ENCODE data around the gene SLC12A4. TPM values are rescaled to one million over a fixed set of nuclear protein-coding genes. Genes with fewer than 3 reads are reported as not detected.

SLC12A4 gene
- total RNA-seq, 1 donor = 79.3 TPM

- peaks cover 21% of the 10 kb centered on the region for H3K4me1 ChIP-seq (ENCODE audit: insufficient read depth, low read length)
- peak overlapping the region; percentile 61 for H3K27ac ChIP-seq (ENCODE audit: low read depth, low read length)
- H3K4me2 ChIP-seq (ENCODE audit: insufficient read depth, low read length) = peak overlapping the region; percentile 91
- TF ChIP-seq CTCF (IDR thresholded peaks at IDR 0.05; ENCODE audit: extremely low read depth, low read depth, low read length) = no peak
- H3K27me3 ChIP-seq (ENCODE audit: insufficient read depth, low read length) = no peaks in the 10 kb centered on the region
- H3K36me3 ChIP-seq (ENCODE audit: insufficient read depth, low read length) = peaks cover 23% of the 10 kb centered on the region
- H3K9me3 ChIP-seq (ENCODE audit: low read depth, low read length) = no peaks in the 10 kb centered on the region
- DNase-seq (ENCODE audit: insufficient read length, low spot score, missing footprints) = peak; percentile 100
- H2AFZ ChIP-seq (ENCODE audit: low read length) = peak overlapping the region; percentile 83
- peaks cover 7% of the 10 kb centered on the region for H4K20me1 ChIP-seq (ENCODE audit: insufficient read depth, low read length)
- peak overlapping the region; percentile 100 for H3K4me3 ChIP-seq (ENCODE audit: insufficient read depth, low read length)
- H3K79me2 ChIP-seq (ENCODE audit: insufficient read depth, low read length) = peaks cover 30% of the 10 kb centered on the region
These were observed 32.9 kb downstream of the SLC12A4 start for GRCh38 chr16:67935402-67936123.

GRCh38 chr16:67935101-67935401 lies 33.4 kb downstream of the SLC12A4 start:
- no peak overlapping the region for H2AFZ ChIP-seq (ENCODE audit: low read length)
- H3K36me3 ChIP-seq (ENCODE audit: insufficient read depth, low read length) = peaks cover 18% of the 10 kb centered on the region
- peaks cover 21% of the 10 kb centered on the region for H3K4me1 ChIP-seq (ENCODE audit: insufficient read depth, low read length)
- H3K4me2 ChIP-seq (ENCODE audit: insufficient read depth, low read length) = peak overlapping the region; percentile 91
- peak overlapping the region; percentile 100 for H3K4me3 ChIP-seq (ENCODE audit: insufficient read depth, low read length)
- H3K79me2 ChIP-seq (ENCODE audit: insufficient read depth, low read length) = peaks cover 25% of the 10 kb centered on the region
- no peaks in the 10 kb centered on the region for H3K27me3 ChIP-seq (ENCODE audit: insufficient read depth, low read length)
- H3K27ac ChIP-seq (ENCODE audit: low read depth, low read length) = peak overlapping the region; percentile 61
- TF ChIP-seq CTCF (IDR thresholded peaks at IDR 0.05; ENCODE audit: extremely low read depth, low read depth, low read length) = no peak
- no peaks in the 10 kb centered on the region for H3K9me3 ChIP-seq (ENCODE audit: low read depth, low read length)
- peaks cover 5% of the 10 kb centered on the region for H4K20me1 ChIP-seq (ENCODE audit: insufficient read depth, low read length)
- peak; percentile 91 for DNase-seq (ENCODE audit: insufficient read length, low spot score, missing footprints)

- TF ChIP-seq CTCF (IDR thresholded peaks at IDR 0.05; ENCODE audit: extremely low read depth, low read depth, low read length) = no peak
- DNase-seq (ENCODE audit: insufficient read length, low spot score, missing footprints) = peak; percentile 88
- H3K4me2 ChIP-seq (ENCODE audit: insufficient read depth, low read length) = peak overlapping the region; percentile 91
- peaks cover 7% of the 10 kb centered on the region for H4K20me1 ChIP-seq (ENCODE audit: insufficient read depth, low read length)
- peaks cover 21% of the 10 kb centered on the region for H3K4me1 ChIP-seq (ENCODE audit: insufficient read depth, low read length)
- peak overlapping the region; percentile 61 for H3K27ac ChIP-seq (ENCODE audit: low read depth, low read length)
- H3K4me3 ChIP-seq (ENCODE audit: insufficient read depth, low read length) = peak overlapping the region; percentile 100
- peaks cover 16% of the 10 kb centered on the region for H3K36me3 ChIP-seq (ENCODE audit: insufficient read depth, low read length)
- H3K27me3 ChIP-seq (ENCODE audit: insufficient read depth, low read length) = no peaks in the 10 kb centered on the region
- no peaks in the 10 kb centered on the region for H3K9me3 ChIP-seq (ENCODE audit: low read depth, low read length)
- peaks cover 20% of the 10 kb centered on the region for H3K79me2 ChIP-seq (ENCODE audit: insufficient read depth, low read length)
- no peak overlapping the region for H2AFZ ChIP-seq (ENCODE audit: low read length)
These were observed 33.9 kb downstream of the SLC12A4 start for GRCh38 chr16:67934306-67935100.

GRCh38 chr16:67933805-67934204 lies 34.6 kb downstream of the SLC12A4 start:
- Histone ChIP-seq H3K27me3 (ENCODE audit: insufficient read depth, low read length) (no peaks in the 10 kb centered on the region), H3K4me1 (ENCODE audit: insufficient read depth, low read length) (peaks cover 21% of the 10 kb centered on the region), H3K36me3 (ENCODE audit: insufficient read depth, low read length) (peaks cover 16% of the 10 kb centered on the region), H3K4me2 (ENCODE audit: insufficient read depth, low read length) (no peak overlapping the region), H3K9me3 (ENCODE audit: low read depth, low read length) (no peaks in the 10 kb centered on the region), H3K4me3 (ENCODE audit: insufficient read depth, low read length) (no peak overlapping the region), H3K79me2 (ENCODE audit: insufficient read depth, low read length) (peaks cover 17% of the 10 kb centered on the region), H3K27ac (ENCODE audit: low read depth, low read length) (no peak overlapping the region), H4K20me1 (ENCODE audit: insufficient read depth, low read length) (peaks cover 13% of the 10 kb centered on the region), H2AFZ (ENCODE audit: low read length) (no peak overlapping the region)
- peak; percentile 75 for DNase-seq (ENCODE audit: insufficient read length, low spot score, missing footprints)
- TF ChIP-seq CTCF (IDR thresholded peaks at IDR 0.05; ENCODE audit: extremely low read depth, low read depth, low read length) = no peak

Measured in osteoblast (primary cell).